GM18517 (cell line): ENCODE measurements around the gene PPM1H.

Experiments
- ATAC-seq: cut with Tn5 transposase; IDR thresholded peaks from one replicate; pipeline ENCODE4 v1.9.1; 2021; ENCODE audit warnings: mild to moderate bottlenecking, moderate library complexity; ENCODE audit not compliant: unreplicated experiment

The PPM1H gene

GRCh38 chr12:62657363-62657632 is 277.7 kb downstream of the PPM1H start:
- no peak for ATAC-seq

- ATAC-seq: no peak
Observed at GRCh38 chr12:62656591-62657362, 278.2 kb downstream of the PPM1H start.

GRCh38 chr12:62655666-62656151 is 279.2 kb downstream of the PPM1H start:
- ATAC-seq: no peak

- ATAC-seq: no peak
Observed at GRCh38 chr12:62654326-62655241, 280.4 kb downstream of the PPM1H start.

GRCh38 chr12:62653740-62654139 is 281.2 kb downstream of the PPM1H start:
- ATAC-seq: no peak

- no peak for ATAC-seq
Observed at GRCh38 chr12:62653304-62653703, 281.6 kb downstream of the PPM1H start.

- no peak for ATAC-seq
Observed at GRCh38 chr12:62651138-62651537, 283.8 kb downstream of the PPM1H start.

GRCh38 chr12:62649412-62650138 is 285.4 kb downstream of the PPM1H start:
- ATAC-seq: no peak

- no peak for ATAC-seq
Observed at GRCh38 chr12:62647586-62647985, 287.4 kb downstream of the PPM1H start.

- no peak for ATAC-seq
Observed at GRCh38 chr12:62646566-62646965, 288.4 kb downstream of the PPM1H start.

GRCh38 chr12:62643486-62643885 is 291.5 kb downstream of the PPM1H start:
- ATAC-seq: no peak

GRCh38 chr12:62642486-62642885 is 292.5 kb downstream of the PPM1H start:
- ATAC-seq: no peak

- peak; percentile 91 for ATAC-seq
Observed at GRCh38 chr12:62640910-62641448, 294.0 kb downstream of the PPM1H start.

- ATAC-seq: no peak
Observed at GRCh38 chr12:62637679-62638078, 297.3 kb downstream of the PPM1H start.

GRCh38 chr12:62635649-62636048 is 299.3 kb downstream of the PPM1H start:
- ATAC-seq: no peak

- peak; percentile 28 for ATAC-seq
Observed at GRCh38 chr12:62632411-62632918, 302.5 kb downstream of the PPM1H start.

- peak; percentile 58 for ATAC-seq
Observed at GRCh38 chr12:62631471-62632410, 303.2 kb downstream of the PPM1H start.

- no peak for ATAC-seq
Observed at GRCh38 chr12:62629971-62630739, 304.8 kb downstream of the PPM1H start.

- no peak for ATAC-seq
Observed at GRCh38 chr12:62629413-62629812, 305.5 kb downstream of the PPM1H start.
